GM23338 (cell line): Measurements from ENCODE around the gene B4GALT1. TPM values are rescaled to one million over a fixed set of nuclear protein-coding genes. Genes with fewer than 3 reads are reported as not detected.

Source experiments
- ATAC-seq: fragments of 200-7000 bp; cut with Tn5 transposase; 3 replicates; pipeline ENCODE4 v1.9.1; 2020
- DNase-seq: peaks from one replicate; pipeline ENCODE4 v3.0.0-alpha.2; 2015; ENCODE audit warnings: low spot score
- H2AFZ ChIP-seq: fragments of 200-600 bp; sonication (generic); 2 replicates; pipeline ENCODE4 v1.8.0; 2016; ENCODE audit warnings: antibody characterized with exemption, mild to moderate bottlenecking, moderate library complexity
- H3F3A ChIP-seq: fragments of 200-600 bp; sonication (generic); replicated peaks from 2 replicates; pipeline ENCODE4 v1.8.0; 2017; ENCODE audit warnings: antibody characterized with exemption, mixed run types, low read depth
- H3K27ac ChIP-seq: fragments of 200-600 bp; sonication (generic); 2 replicates; pipeline ENCODE4 v1.6.1; 2016; ENCODE audit warnings: low read depth
- H3K27me3 ChIP-seq: fragments of 200-600 bp; sonication (generic); 2 replicates; pipeline ENCODE4 v1.8.0; 2016; ENCODE audit warnings: mild to moderate bottlenecking, mixed run types, moderate library complexity; ENCODE audit not compliant: insufficient read depth
- H3K36me3 ChIP-seq: fragments of 200-600 bp; sonication (generic); 2 replicates; pipeline ENCODE4 v1.8.0; 2016; ENCODE audit warnings: mild to moderate bottlenecking; ENCODE audit not compliant: insufficient read depth
- H3K4me1 ChIP-seq: fragments of 200-600 bp; sonication (generic); 2 replicates; pipeline ENCODE4 v1.8.0; 2016; ENCODE audit warnings: mild to moderate bottlenecking, moderate library complexity; ENCODE audit not compliant: insufficient read depth
- H3K4me2 ChIP-seq: fragments of 200-600 bp; sonication (generic); 2 replicates; pipeline ENCODE4 v1.7.1; 2017; ENCODE audit warnings: mixed run types
- H3K4me3 ChIP-seq: fragments of 200-600 bp; sonication (generic); 2 replicates; pipeline ENCODE4 v1.6.1; 2016; ENCODE audit warnings: mixed run types
- H3K79me2 ChIP-seq: fragments of 200-600 bp; sonication (generic); replicated peaks from 2 replicates; pipeline ENCODE4 v1.8.0; 2017; ENCODE audit warnings: mild to moderate bottlenecking; ENCODE audit not compliant: insufficient read depth
- H3K9me2 ChIP-seq: fragments of 200-600 bp; sonication (generic); 2 replicates; pipeline ENCODE4 v1.8.0; 2017; ENCODE audit not compliant: insufficient read depth
- H4K20me1 ChIP-seq: fragments of 200-600 bp; sonication (generic); replicated peaks from 2 replicates; pipeline ENCODE4 v1.8.0; 2017; ENCODE audit warnings: mild to moderate bottlenecking; ENCODE audit not compliant: insufficient read depth
- H3K27ac Mint-ChIP-seq: 2 replicates; pipeline ENCODE4 v1.8.0; 2020; ENCODE audit warnings: inconsistent platforms, mild to moderate bottlenecking, moderate library complexity, mixed read lengths
- H3K27me3 Mint-ChIP-seq: 3 replicates; pipeline ENCODE4 v1.8.0; 2022; ENCODE audit warnings: low read depth, mild to moderate bottlenecking, moderate library complexity, mixed read lengths, inconsistent platforms; ENCODE audit not compliant: insufficient read depth, poor library complexity
- H3K36me3 Mint-ChIP-seq: 3 replicates; pipeline ENCODE4 v1.8.0; 2021; ENCODE audit warnings: low read depth, mild to moderate bottlenecking, inconsistent platforms, moderate library complexity, mixed read lengths
- H3K4me1 Mint-ChIP-seq: 3 replicates; pipeline ENCODE4 v1.8.0; 2020; ENCODE audit warnings: mild to moderate bottlenecking, inconsistent platforms, mixed read lengths
- H3K4me3 Mint-ChIP-seq: 3 replicates; pipeline ENCODE4 v1.8.0; 2021; ENCODE audit warnings: moderate library complexity, mild to moderate bottlenecking, inconsistent platforms, mixed read lengths
- H3K9me3 Mint-ChIP-seq: 3 replicates; pipeline ENCODE4 v1.8.0; 2020; ENCODE audit warnings: moderate library complexity, mild to moderate bottlenecking, inconsistent platforms, mixed read lengths
- CREB1 ChIP-seq: fragments of 250-450 bp; sonication (Bioruptor Pico); IDR thresholded peaks from 2 replicates; pipeline ENCODE4 v1.5.0; 2020; ENCODE audit warnings: low read depth, mild to moderate bottlenecking, moderate library complexity
- EZH2 ChIP-seq: fragments of 200-600 bp; sonication (generic); IDR thresholded peaks from one replicate; pipeline ENCODE4 v1.8.0; 2017; ENCODE audit warnings: antibody characterized with exemption, mild to moderate bottlenecking, low read depth; ENCODE audit not compliant: unreplicated experiment
- EZH2phosphoT487 ChIP-seq: fragments of 200-600 bp; sonication (generic); IDR thresholded peaks from one replicate; pipeline ENCODE4 v1.8.1; 2018; ENCODE audit warnings: antibody characterized with exemption; ENCODE audit not compliant: unreplicated experiment
- JUNB ChIP-seq: IDR thresholded peaks from one replicate; pipeline ENCODE4 v1.6.1; 2016; ENCODE audit warnings: antibody characterized with exemption; ENCODE audit not compliant: unreplicated experiment
- NANOG ChIP-seq: IDR thresholded peaks from 2 replicates; pipeline ENCODE4 v1.6.1; 2016; ENCODE audit warnings: antibody characterized with exemption, borderline replicate concordance
- POLR2AphosphoS5 ChIP-seq: IDR thresholded peaks from 2 replicates; pipeline ENCODE4 v1.6.1; 2016; ENCODE audit warnings: antibody characterized with exemption, low read depth
- STAT1 ChIP-seq: IDR thresholded peaks from one replicate; pipeline ENCODE4 v1.6.1; 2016; ENCODE audit warnings: antibody characterized with exemption; ENCODE audit not compliant: unreplicated experiment
- ZNF114 ChIP-seq: fragments of 250-450 bp; sonication (Bioruptor Pico); IDR thresholded peaks from 2 replicates; pipeline ENCODE4 v1.5.0; 2020; ENCODE audit warnings: mild to moderate bottlenecking, moderate library complexity
- ZNF331 ChIP-seq: fragments of 250-450 bp; sonication (Bioruptor Pico); IDR thresholded peaks from 2 replicates; pipeline ENCODE4 v1.5.0; 2020; ENCODE audit warnings: low read depth, mild to moderate bottlenecking, moderate library complexity
- polyA plus RNA-seq: library from polyadenylated mRNA; unstranded; fragments of >200 nt; fragmentation: Nextera tagmentation; extraction: Ambion mirVana; gene quantifications from 2 replicates; pipeline ENCODE4 v1.2.1, GENCODE V29; 2016
- total RNA-seq: library from RNA; depleted of rRNA; stranded (reverse); fragments of >200 nt; shearing (Covaris generic); gene quantifications from 2 replicates; pipeline ENCODE4 v1.2.3, GENCODE V29; 2014
- TF ChIP-seq, protein P1 (sequence below): IDR thresholded peaks from one replicate; pipeline ENCODE4 v1.6.1; 2018; ENCODE audit warnings: antibody characterized with exemption; ENCODE audit not compliant: unreplicated experiment
- TF ChIP-seq, protein P2 (sequence below): IDR thresholded peaks from 2 replicates; pipeline ENCODE4 v1.6.1; 2016; ENCODE audit warnings: antibody characterized with exemption
- TF ChIP-seq, protein P3 (sequence below): fragments of 250-450 bp; sonication (Bioruptor Pico); IDR thresholded peaks from 2 replicates; pipeline ENCODE4 v1.5.0; 2020; ENCODE audit warnings: mild to moderate bottlenecking, moderate library complexity
- TF ChIP-seq, protein P4 (sequence below), 2 experiments: fragments of 200-600 bp in 1 of 2; sonication (generic) in 1 of 2; conservative IDR thresholded peaks; 2 replicates each; pipeline versions ENCODE4 v1.5.1 to v1.6.1; 2016 to 2017; ENCODE audit warnings: antibody characterized with exemption in 2 of 2, low read depth in 2 of 2, mild to moderate bottlenecking in 2 of 2, moderate library complexity in 1 of 2

B4GALT1 gene
- total and polyA plus RNA-seq, 2 experiments from 2014 or later: 6.3 to 15.8 TPM

DNA sequence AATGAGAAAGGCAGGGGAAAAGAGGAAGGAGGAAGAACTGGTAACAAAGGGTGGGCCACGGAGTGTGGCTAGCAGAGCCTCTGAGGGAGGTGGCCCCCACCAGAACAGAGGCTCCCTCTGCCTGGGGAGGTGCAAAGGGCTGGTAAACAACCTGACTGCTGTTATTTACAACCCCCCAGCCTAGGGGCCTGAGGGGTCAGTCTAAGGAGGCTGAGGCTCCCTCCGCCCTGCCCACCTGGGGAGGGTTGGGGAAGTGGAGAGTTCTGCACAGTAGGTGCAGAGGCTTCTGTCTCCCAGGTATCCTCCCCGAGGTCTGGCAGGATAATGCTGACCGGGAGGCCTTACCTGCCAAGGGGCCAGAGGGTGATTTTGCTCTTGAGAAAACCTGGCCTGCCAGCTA lies 55.0 kb downstream of the B4GALT1 start:
- no peak overlapping the region for H2AFZ ChIP-seq
- H4K20me1 ChIP-seq: no peaks in the 10 kb centered on the region; the same call in 1 of the 2 replicates
- H3F3A ChIP-seq: no peaks in the 10 kb centered on the region; the same call in 1 of the 2 replicates
- peak overlapping the region; percentile 63; the same call in 1 of the 2 replicates for H3K27ac ChIP-seq
- Mint-ChIP-seq H3K27me3 (peaks cover 4% of the 10 kb centered on the region), H3K9me3 (no peaks in the 10 kb centered on the region), H3K27ac (peak overlapping the region; percentile 82), H3K36me3 (peaks cover 2% of the 10 kb centered on the region; the same call in 1 of the 3 replicates), H3K4me1 (peaks cover 35% of the 10 kb centered on the region), H3K4me3 (no peak overlapping the region; the same call in 2 of the 3 replicates)
- ATAC-seq (peak; percentile 51), DNase-seq (no peak)
- no peaks in the 10 kb centered on the region for H3K27me3 ChIP-seq
- H3K9me2 ChIP-seq: no peaks in the 10 kb centered on the region
- no peak overlapping the region for H3K4me3 ChIP-seq
- no peaks in the 10 kb centered on the region for H3K79me2 ChIP-seq
- no peaks in the 10 kb centered on the region for H3K36me3 ChIP-seq
- no peak overlapping the region for H3K4me2 ChIP-seq
- TF ChIP-seq EZH2 (no peak), JUNB (no peak), EZH2phosphoT487 (no peak), ZNF331 (no peak), POLR2AphosphoS5 (no peak), CREB1 (CRISPR knock-in tag) (no peak), NANOG (no peak), ZNF114 (CRISPR knock-in tag) (no peak), STAT1 (no peak)
- TF ChIP-seq, protein P1, sequence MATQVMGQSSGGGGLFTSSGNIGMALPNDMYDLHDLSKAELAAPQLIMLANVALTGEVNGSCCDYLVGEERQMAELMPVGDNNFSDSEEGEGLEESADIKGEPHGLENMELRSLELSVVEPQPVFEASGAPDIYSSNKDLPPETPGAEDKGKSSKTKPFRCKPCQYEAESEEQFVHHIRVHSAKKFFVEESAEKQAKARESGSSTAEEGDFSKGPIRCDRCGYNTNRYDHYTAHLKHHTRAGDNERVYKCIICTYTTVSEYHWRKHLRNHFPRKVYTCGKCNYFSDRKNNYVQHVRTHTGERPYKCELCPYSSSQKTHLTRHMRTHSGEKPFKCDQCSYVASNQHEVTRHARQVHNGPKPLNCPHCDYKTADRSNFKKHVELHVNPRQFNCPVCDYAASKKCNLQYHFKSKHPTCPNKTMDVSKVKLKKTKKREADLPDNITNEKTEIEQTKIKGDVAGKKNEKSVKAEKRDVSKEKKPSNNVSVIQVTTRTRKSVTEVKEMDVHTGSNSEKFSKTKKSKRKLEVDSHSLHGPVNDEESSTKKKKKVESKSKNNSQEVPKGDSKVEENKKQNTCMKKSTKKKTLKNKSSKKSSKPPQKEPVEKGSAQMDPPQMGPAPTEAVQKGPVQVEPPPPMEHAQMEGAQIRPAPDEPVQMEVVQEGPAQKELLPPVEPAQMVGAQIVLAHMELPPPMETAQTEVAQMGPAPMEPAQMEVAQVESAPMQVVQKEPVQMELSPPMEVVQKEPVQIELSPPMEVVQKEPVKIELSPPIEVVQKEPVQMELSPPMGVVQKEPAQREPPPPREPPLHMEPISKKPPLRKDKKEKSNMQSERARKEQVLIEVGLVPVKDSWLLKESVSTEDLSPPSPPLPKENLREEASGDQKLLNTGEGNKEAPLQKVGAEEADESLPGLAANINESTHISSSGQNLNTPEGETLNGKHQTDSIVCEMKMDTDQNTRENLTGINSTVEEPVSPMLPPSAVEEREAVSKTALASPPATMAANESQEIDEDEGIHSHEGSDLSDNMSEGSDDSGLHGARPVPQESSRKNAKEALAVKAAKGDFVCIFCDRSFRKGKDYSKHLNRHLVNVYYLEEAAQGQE: no peak
- TF ChIP-seq, protein P2, sequence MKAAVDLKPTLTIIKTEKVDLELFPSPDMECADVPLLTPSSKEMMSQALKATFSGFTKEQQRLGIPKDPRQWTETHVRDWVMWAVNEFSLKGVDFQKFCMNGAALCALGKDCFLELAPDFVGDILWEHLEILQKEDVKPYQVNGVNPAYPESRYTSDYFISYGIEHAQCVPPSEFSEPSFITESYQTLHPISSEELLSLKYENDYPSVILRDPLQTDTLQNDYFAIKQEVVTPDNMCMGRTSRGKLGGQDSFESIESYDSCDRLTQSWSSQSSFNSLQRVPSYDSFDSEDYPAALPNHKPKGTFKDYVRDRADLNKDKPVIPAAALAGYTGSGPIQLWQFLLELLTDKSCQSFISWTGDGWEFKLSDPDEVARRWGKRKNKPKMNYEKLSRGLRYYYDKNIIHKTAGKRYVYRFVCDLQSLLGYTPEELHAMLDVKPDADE: no peak
- TF ChIP-seq, protein P3, sequence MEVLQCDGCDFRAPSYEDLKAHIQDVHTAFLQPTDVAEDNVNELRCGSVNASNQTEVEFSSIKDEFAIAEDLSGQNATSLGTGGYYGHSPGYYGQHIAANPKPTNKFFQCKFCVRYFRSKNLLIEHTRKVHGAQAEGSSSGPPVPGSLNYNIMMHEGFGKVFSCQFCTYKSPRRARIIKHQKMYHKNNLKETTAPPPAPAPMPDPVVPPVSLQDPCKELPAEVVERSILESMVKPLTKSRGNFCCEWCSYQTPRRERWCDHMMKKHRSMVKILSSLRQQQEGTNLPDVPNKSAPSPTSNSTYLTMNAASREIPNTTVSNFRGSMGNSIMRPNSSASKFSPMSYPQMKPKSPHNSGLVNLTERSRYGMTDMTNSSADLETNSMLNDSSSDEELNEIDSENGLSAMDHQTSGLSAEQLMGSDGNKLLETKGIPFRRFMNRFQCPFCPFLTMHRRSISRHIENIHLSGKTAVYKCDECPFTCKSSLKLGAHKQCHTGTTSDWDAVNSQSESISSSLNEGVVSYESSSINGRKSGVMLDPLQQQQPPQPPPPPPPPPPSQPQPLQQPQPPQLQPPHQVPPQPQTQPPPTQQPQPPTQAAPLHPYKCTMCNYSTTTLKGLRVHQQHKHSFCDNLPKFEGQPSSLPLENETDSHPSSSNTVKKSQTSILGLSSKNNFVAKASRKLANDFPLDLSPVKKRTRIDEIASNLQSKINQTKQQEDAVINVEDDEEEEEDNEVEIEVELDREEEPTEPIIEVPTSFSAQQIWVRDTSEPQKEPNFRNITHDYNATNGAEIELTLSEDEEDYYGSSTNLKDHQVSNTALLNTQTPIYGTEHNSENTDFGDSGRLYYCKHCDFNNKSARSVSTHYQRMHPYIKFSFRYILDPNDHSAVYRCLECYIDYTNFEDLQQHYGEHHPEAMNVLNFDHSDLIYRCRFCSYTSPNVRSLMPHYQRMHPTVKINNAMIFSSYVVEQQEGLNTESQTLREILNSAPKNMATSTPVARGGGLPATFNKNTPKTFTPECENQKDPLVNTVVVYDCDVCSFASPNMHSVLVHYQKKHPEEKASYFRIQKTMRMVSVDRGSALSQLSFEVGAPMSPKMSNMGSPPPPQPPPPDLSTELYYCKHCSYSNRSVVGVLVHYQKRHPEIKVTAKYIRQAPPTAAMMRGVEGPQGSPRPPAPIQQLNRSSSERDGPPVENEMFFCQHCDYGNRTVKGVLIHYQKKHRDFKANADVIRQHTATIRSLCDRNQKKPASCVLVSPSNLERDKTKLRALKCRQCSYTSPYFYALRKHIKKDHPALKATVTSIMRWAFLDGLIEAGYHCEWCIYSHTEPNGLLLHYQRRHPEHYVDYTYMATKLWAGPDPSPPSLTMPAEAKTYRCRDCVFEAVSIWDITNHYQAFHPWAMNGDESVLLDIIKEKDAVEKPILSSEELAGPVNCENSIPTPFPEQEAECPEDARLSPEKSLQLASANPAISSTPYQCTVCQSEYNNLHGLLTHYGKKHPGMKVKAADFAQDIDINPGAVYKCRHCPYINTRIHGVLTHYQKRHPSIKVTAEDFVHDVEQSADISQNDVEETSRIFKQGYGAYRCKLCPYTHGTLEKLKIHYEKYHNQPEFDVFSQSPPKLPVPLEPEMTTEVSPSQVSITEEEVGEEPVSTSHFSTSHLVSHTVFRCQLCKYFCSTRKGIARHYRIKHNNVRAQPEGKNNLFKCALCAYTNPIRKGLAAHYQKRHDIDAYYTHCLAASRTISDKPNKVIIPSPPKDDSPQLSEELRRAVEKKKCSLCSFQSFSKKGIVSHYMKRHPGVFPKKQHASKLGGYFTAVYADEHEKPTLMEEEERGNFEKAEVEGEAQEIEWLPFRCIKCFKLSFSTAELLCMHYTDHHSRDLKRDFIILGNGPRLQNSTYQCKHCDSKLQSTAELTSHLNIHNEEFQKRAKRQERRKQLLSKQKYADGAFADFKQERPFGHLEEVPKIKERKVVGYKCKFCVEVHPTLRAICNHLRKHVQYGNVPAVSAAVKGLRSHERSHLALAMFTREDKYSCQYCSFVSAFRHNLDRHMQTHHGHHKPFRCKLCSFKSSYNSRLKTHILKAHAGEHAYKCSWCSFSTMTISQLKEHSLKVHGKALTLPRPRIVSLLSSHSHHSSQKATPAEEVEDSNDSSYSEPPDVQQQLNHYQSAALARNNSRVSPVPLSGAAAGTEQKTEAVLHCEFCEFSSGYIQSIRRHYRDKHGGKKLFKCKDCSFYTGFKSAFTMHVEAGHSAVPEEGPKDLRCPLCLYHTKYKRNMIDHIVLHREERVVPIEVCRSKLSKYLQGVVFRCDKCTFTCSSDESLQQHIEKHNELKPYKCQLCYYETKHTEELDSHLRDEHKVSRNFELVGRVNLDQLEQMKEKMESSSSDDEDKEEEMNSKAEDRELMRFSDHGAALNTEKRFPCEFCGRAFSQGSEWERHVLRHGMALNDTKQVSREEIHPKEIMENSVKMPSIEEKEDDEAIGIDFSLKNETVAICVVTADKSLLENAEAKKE (CRISPR knock-in tag): no peak
- TF ChIP-seq, protein P4, sequence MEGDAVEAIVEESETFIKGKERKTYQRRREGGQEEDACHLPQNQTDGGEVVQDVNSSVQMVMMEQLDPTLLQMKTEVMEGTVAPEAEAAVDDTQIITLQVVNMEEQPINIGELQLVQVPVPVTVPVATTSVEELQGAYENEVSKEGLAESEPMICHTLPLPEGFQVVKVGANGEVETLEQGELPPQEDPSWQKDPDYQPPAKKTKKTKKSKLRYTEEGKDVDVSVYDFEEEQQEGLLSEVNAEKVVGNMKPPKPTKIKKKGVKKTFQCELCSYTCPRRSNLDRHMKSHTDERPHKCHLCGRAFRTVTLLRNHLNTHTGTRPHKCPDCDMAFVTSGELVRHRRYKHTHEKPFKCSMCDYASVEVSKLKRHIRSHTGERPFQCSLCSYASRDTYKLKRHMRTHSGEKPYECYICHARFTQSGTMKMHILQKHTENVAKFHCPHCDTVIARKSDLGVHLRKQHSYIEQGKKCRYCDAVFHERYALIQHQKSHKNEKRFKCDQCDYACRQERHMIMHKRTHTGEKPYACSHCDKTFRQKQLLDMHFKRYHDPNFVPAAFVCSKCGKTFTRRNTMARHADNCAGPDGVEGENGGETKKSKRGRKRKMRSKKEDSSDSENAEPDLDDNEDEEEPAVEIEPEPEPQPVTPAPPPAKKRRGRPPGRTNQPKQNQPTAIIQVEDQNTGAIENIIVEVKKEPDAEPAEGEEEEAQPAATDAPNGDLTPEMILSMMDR (conservative IDR thresholded peaks at IDR 0.05; ENCODE audit: low read depth in 2 of 2): no peak
- H3K4me1 ChIP-seq: peaks cover 15% of the 10 kb centered on the region; the same call in 1 of the 2 replicates
